Activated naive CD8-positive, alpha-beta T cell treated with anti-CD3 and anti-CD28 coated beads for 36 hours (primary cell): Measurements from ENCODE around the gene ODAM. TPM values are rescaled to one million over a fixed set of nuclear protein-coding genes. Genes with fewer than 3 reads are reported as not detected.
"Not testable (repeated sequence)": the region's sequence is repeated elsewhere in the genome, so short reads cannot be mapped to it uniquely, and the experiment has no call there.

Source experiments
- DNase-seq: peaks from one replicate; pipeline ENCODE4 v3.0.0; 2021
- H3K27ac Mint-ChIP-seq: one replicate; pipeline ENCODE4 v1.8.0; 2022; ENCODE audit warnings: mild to moderate bottlenecking, moderate library complexity, mixed read lengths
- H3K27me3 Mint-ChIP-seq: one replicate; pipeline ENCODE4 v1.8.0; 2022; ENCODE audit warnings: mild to moderate bottlenecking, mixed read lengths
- H3K36me3 Mint-ChIP-seq: one replicate; pipeline ENCODE4 v1.8.0; 2021; ENCODE audit warnings: mild to moderate bottlenecking, mixed read lengths
- H3K4me1 Mint-ChIP-seq: one replicate; pipeline ENCODE4 v1.8.0; 2021; ENCODE audit warnings: mixed read lengths
- H3K4me3 Mint-ChIP-seq: one replicate; pipeline ENCODE4 v1.8.0; 2022; ENCODE audit warnings: mild to moderate bottlenecking, moderate library complexity, mixed read lengths
- H3K9me3 Mint-ChIP-seq: one replicate; pipeline ENCODE4 v1.8.0; 2022; ENCODE audit warnings: mixed read lengths
- total RNA-seq, 2 experiments: library from RNA; stranded (reverse); gene quantifications; one replicate each; pipeline ENCODE4 v1.2.3, GENCODE V29; 2021

Gene ODAM
- total RNA-seq, 2 experiments from 2014 or later = not detected

- H3K36me3 Mint-ChIP-seq = no peaks in the 10 kb centered on the region
- H3K9me3 Mint-ChIP-seq = no peaks in the 10 kb centered on the region
- DNase-seq = no peak
- no peak overlapping the region for H3K4me3 Mint-ChIP-seq
- no peaks in the 10 kb centered on the region for H3K4me1 Mint-ChIP-seq
- no peak overlapping the region for H3K27ac Mint-ChIP-seq
- no peaks in the 10 kb centered on the region for H3K27me3 Mint-ChIP-seq
These were observed 1.3 kb downstream of the ODAM start for GRCh38 chr4:70196857-70197256.

GRCh38 chr4:70197842-70198241 lies 2.3 kb downstream of the ODAM start:
- Mint-ChIP-seq H3K4me1 (no peaks in the 10 kb centered on the region), H3K36me3 (no peaks in the 10 kb centered on the region), H3K9me3 (no peaks in the 10 kb centered on the region), H3K27me3 (no peaks in the 10 kb centered on the region), H3K27ac (no peak overlapping the region), H3K4me3 (no peak overlapping the region)
- DNase-seq = no peak

GRCh38 chr4:70203601-70204000 lies 8.1 kb downstream of the ODAM start:
- Mint-ChIP-seq H3K36me3 (no peaks in the 10 kb centered on the region), H3K9me3 (no peaks in the 10 kb centered on the region), H3K4me1 (no peaks in the 10 kb centered on the region), H3K27me3 (no peaks in the 10 kb centered on the region), H3K27ac (no peak overlapping the region), H3K4me3 (no peak overlapping the region)
- no peak for DNase-seq

GRCh38 chr4:70212752-70213151 lies 17.2 kb downstream of the ODAM start:
- not testable (repeated sequence) for H3K9me3 Mint-ChIP-seq, H3K27me3 Mint-ChIP-seq, H3K4me1 Mint-ChIP-seq, H3K27ac Mint-ChIP-seq, H3K4me3 Mint-ChIP-seq, DNase-seq, H3K36me3 Mint-ChIP-seq

GRCh38 chr4:70216109-70216508 lies 20.6 kb downstream of the ODAM start:
- H3K4me3 Mint-ChIP-seq = not testable (repeated sequence)

GRCh38 chr4:70216550-70216949 lies 21.0 kb downstream of the ODAM start:
- H3K27ac Mint-ChIP-seq, H3K9me3 Mint-ChIP-seq, H3K4me3 Mint-ChIP-seq, H3K36me3 Mint-ChIP-seq, H3K27me3 Mint-ChIP-seq, H3K4me1 Mint-ChIP-seq, DNase-seq: not testable (repeated sequence)

More at GRCh38 chr4:70216109-70216508, 20.6 kb downstream of the ODAM start:
- H3K9me3 Mint-ChIP-seq, H3K27ac Mint-ChIP-seq, H3K4me1 Mint-ChIP-seq, DNase-seq, H3K27me3 Mint-ChIP-seq, H3K36me3 Mint-ChIP-seq: not testable (repeated sequence)

GRCh38 chr4:70221389-70221788 lies 25.9 kb downstream of the ODAM start:
- not testable (repeated sequence) for H3K4me1 Mint-ChIP-seq, H3K4me3 Mint-ChIP-seq, H3K36me3 Mint-ChIP-seq, H3K27me3 Mint-ChIP-seq, H3K27ac Mint-ChIP-seq, DNase-seq, H3K9me3 Mint-ChIP-seq

- not testable (repeated sequence) for DNase-seq, H3K4me1 Mint-ChIP-seq, H3K27me3 Mint-ChIP-seq, H3K4me3 Mint-ChIP-seq, H3K36me3 Mint-ChIP-seq, H3K9me3 Mint-ChIP-seq, H3K27ac Mint-ChIP-seq
These were observed 26.3 kb downstream of the ODAM start for GRCh38 chr4:70221818-70222217.

GRCh38 chr4:70225824-70226223 lies 30.3 kb downstream of the ODAM start, which contains the start of gene FDCSP:
Gene FDCSP, plus strand, starts transcription at chr4:70226124. Its CDS starts 5,071 bp downstream, at chr4:70231195.
- Mint-ChIP-seq H3K4me3 (no peak within 1 kb of the TSS), H3K9me3 (no peaks in the 10 kb centered on the region), H3K27ac (no peak within 1 kb of the TSS), H3K27me3 (no peaks in the 10 kb centered on the region), H3K4me1 (no peaks in the 10 kb centered on the region), H3K36me3 (no peaks in the 10 kb centered on the region)
- no peak for DNase-seq

GRCh38 chr4:70236125-70236524 lies 40.6 kb downstream of the ODAM start:
- no peaks in the 10 kb centered on the region for H3K4me1 Mint-ChIP-seq
- no peak for DNase-seq
- no peak overlapping the region for H3K27ac Mint-ChIP-seq
- no peaks in the 10 kb centered on the region for H3K9me3 Mint-ChIP-seq
- H3K4me3 Mint-ChIP-seq = no peak overlapping the region
- no peaks in the 10 kb centered on the region for H3K36me3 Mint-ChIP-seq
- no peaks in the 10 kb centered on the region for H3K27me3 Mint-ChIP-seq

GRCh38 chr4:70239131-70239883 lies 43.8 kb downstream of the ODAM start:
- Mint-ChIP-seq H3K4me3 (no peak overlapping the region), H3K4me1 (no peaks in the 10 kb centered on the region), H3K9me3 (no peaks in the 10 kb centered on the region), H3K27me3 (no peaks in the 10 kb centered on the region), H3K36me3 (no peaks in the 10 kb centered on the region), H3K27ac (no peak overlapping the region)
- DNase-seq = no peak

- DNase-seq = no peak
- Mint-ChIP-seq H3K27me3 (no peaks in the 10 kb centered on the region), H3K4me1 (no peaks in the 10 kb centered on the region), H3K36me3 (no peaks in the 10 kb centered on the region), H3K27ac (no peak overlapping the region), H3K4me3 (no peak overlapping the region), H3K9me3 (no peaks in the 10 kb centered on the region)
These were observed 44.5 kb downstream of the ODAM start for GRCh38 chr4:70239884-70240591.

- not testable (repeated sequence) for H3K4me1 Mint-ChIP-seq, H3K27ac Mint-ChIP-seq, H3K27me3 Mint-ChIP-seq, H3K9me3 Mint-ChIP-seq, H3K36me3 Mint-ChIP-seq, H3K4me3 Mint-ChIP-seq, DNase-seq
These were observed 46.8 kb downstream of the ODAM start, which contains the start of gene CSN3 for GRCh38 chr4:70242297-70242696. Gene CSN3, plus strand, starts transcription at chr4:70242597. Its CDS starts 2,223 bp downstream, at chr4:70244820.

- no peak overlapping the region for H3K4me3 Mint-ChIP-seq
- no peak for DNase-seq
- H3K27me3 Mint-ChIP-seq = no peaks in the 10 kb centered on the region
- no peak overlapping the region for H3K27ac Mint-ChIP-seq
- H3K9me3 Mint-ChIP-seq = no peaks in the 10 kb centered on the region
- no peaks in the 10 kb centered on the region for H3K4me1 Mint-ChIP-seq
- no peaks in the 10 kb centered on the region for H3K36me3 Mint-ChIP-seq
These were observed 47.6 kb downstream of the ODAM start for GRCh38 chr4:70243091-70243490.

GRCh38 chr4:70251250-70251944 lies 55.9 kb downstream of the ODAM start:
- no peaks in the 10 kb centered on the region for H3K36me3 Mint-ChIP-seq
- DNase-seq = no peak
- H3K4me1 Mint-ChIP-seq = no peaks in the 10 kb centered on the region
- H3K27me3 Mint-ChIP-seq = no peaks in the 10 kb centered on the region
- no peaks in the 10 kb centered on the region for H3K9me3 Mint-ChIP-seq
- no peak overlapping the region for H3K27ac Mint-ChIP-seq
- H3K4me3 Mint-ChIP-seq = no peak overlapping the region
